ENCODE measurements around the gene OSBPL6.

GRCh38 chr2:178295115-178295514, 100.8 kb downstream of the OSBPL6 start:
- TF ChIP-seq FOXP2 (optimal IDR thresholded peaks at IDR 0.05; ENCODE audit: control extremely low read depth, extremely low read length, insufficient read depth): no peak
- TF ChIP-seq EZH2 (IDR thresholded peaks at IDR 0.05): no peak
- no peak for TF ChIP-seq POLR2AphosphoS5 (IDR thresholded peaks at IDR 0.05; ENCODE audit: borderline replicate concordance, low read depth, low read length)

Data from SK-N-MC (cell line).